A673 (cell line): Measurements from ENCODE around the gene TXNDC5.

Experiments
- CTCF ChIP-seq: fragments of 300-800, 200-600 bp; sonication (generic); conservative IDR thresholded peaks from 2 replicates; pipeline ENCODE4 v1.5.1; 2017; ENCODE audit warnings: low read depth, mild to moderate bottlenecking, antibody characterized with exemption, low read length, moderate library complexity, mixed read lengths
- EZH2 ChIP-seq: fragments of 200-600 bp; sonication (generic); IDR thresholded peaks from 2 replicates; pipeline ENCODE4 v1.6.1; 2017; ENCODE audit warnings: borderline replicate concordance, low read depth, mild to moderate bottlenecking, mixed read lengths, antibody characterized with exemption, low read length; ENCODE audit not compliant: poor library complexity, severe bottlenecking

- TF ChIP-seq CTCF (no peak), EZH2 (no peak)
Observed at GRCh38 chr6:7924867-7925266, 14.3 kb upstream of the TXNDC5 start.
